PFSK-1 (cell line): ENCODE measurements around the gene EEF1AKMT4.

Source experiments
- FOXP2 ChIP-seq: optimal IDR thresholded peaks from 2 replicates; pipeline ENCODE3; 2011; ENCODE audit warnings: borderline replicate concordance, control low read depth, inconsistent platforms; ENCODE audit not compliant: insufficient read depth; ENCODE audit errors: extremely low read length, extremely low read depth
- POLR2AphosphoS5 ChIP-seq: IDR thresholded peaks from 2 replicates; pipeline ENCODE4 v1.6.1; 2012; ENCODE audit warnings: low read depth, mild to moderate bottlenecking, control low read depth, low read length, moderate library complexity
- SIN3A ChIP-seq: IDR thresholded peaks from 2 replicates; pipeline ENCODE4 v1.6.1; 2012; ENCODE audit warnings: mild to moderate bottlenecking, low read length, moderate library complexity, borderline replicate concordance; ENCODE audit not compliant: insufficient read depth
- TAF1 ChIP-seq: IDR thresholded peaks from 2 replicates; pipeline ENCODE4 v1.6.1; 2012; ENCODE audit warnings: low read length, control low read depth, borderline replicate concordance; ENCODE audit not compliant: insufficient read depth
- TF ChIP-seq, protein P1 (sequence below), 2 experiments: IDR thresholded peaks; 2 replicates each; pipeline versions ENCODE4 v1.6.1 to v1.8.0; 2011 to 2012; ENCODE audit warnings: low read depth in 2 of 2, low read length in 2 of 2, control low read depth in 1 of 2, inconsistent platforms in 1 of 2, mild to moderate bottlenecking in 1 of 2, moderate library complexity in 1 of 2; ENCODE audit not compliant: insufficient read depth in 1 of 2

The EEF1AKMT4 gene

DNA sequence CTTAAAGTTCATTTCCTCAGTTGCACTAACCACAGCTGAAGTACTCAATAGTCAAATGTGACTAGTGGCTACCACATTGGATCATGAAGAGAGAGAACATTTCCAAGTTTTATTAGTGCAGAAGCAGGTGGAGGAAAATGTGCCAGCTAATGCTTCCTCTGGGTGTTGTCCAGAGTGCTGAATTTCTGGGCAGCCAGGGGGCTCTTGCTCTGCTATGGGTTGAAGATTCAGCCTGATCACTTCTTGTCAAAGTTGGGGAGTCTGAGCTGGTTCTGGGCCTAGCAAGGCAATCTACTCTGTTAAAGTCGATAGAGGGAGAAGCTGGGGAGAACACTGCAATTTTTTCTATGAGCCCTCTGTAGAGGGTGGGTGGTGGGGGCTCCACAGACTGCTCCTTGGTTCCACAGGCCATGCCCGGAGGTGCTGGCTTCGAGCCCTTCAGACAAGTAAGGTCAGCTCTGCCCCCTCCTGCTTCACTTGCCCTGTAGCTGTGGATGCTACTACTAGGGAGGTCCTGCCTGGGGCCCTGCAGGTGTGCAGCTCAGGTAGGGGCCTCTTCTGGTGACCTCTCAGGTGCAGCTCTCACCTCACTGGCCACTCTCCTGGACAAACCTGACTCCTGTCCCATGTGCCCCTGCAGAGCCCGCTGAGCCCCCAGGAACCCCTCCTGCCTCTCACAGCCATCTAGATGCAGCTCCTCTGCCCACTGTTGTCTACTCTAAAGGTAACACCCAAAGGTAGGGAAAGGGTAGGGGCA lies 8.9 kb upstream of the EEF1AKMT4 start:
- TF ChIP-seq, protein P1, sequence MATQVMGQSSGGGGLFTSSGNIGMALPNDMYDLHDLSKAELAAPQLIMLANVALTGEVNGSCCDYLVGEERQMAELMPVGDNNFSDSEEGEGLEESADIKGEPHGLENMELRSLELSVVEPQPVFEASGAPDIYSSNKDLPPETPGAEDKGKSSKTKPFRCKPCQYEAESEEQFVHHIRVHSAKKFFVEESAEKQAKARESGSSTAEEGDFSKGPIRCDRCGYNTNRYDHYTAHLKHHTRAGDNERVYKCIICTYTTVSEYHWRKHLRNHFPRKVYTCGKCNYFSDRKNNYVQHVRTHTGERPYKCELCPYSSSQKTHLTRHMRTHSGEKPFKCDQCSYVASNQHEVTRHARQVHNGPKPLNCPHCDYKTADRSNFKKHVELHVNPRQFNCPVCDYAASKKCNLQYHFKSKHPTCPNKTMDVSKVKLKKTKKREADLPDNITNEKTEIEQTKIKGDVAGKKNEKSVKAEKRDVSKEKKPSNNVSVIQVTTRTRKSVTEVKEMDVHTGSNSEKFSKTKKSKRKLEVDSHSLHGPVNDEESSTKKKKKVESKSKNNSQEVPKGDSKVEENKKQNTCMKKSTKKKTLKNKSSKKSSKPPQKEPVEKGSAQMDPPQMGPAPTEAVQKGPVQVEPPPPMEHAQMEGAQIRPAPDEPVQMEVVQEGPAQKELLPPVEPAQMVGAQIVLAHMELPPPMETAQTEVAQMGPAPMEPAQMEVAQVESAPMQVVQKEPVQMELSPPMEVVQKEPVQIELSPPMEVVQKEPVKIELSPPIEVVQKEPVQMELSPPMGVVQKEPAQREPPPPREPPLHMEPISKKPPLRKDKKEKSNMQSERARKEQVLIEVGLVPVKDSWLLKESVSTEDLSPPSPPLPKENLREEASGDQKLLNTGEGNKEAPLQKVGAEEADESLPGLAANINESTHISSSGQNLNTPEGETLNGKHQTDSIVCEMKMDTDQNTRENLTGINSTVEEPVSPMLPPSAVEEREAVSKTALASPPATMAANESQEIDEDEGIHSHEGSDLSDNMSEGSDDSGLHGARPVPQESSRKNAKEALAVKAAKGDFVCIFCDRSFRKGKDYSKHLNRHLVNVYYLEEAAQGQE (IDR thresholded peaks at IDR 0.05; ENCODE audit: insufficient read depth in 1 of 2, low read depth in 2 of 2, low read length in 2 of 2): peak; percentile 86 to 95
- no peak for TF ChIP-seq POLR2AphosphoS5

DNA sequence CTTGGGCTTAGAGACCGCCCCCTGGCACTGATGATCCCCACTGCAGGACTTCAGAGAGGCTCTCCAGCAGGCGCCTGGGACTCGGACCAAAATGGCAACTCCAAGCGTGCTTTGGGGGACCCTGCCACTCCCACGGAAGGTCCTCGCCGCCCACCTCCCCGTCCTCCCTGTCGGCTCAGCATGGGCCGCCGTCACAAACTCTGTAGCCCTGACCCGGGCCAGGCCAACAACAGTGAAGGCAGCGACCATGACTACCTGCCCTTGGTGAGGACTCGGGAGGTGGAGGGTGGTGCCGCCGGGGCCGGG lies 8.4 kb upstream of the EEF1AKMT4 start:
- TF ChIP-seq TAF1 (no peak), SIN3A (no peak), POLR2AphosphoS5 (no peak), FOXP2 (no peak)
- TF ChIP-seq, protein P1 (IDR thresholded peaks at IDR 0.05; ENCODE audit: insufficient read depth in 1 of 2, low read depth in 2 of 2, low read length in 2 of 2): no peak

DNA sequence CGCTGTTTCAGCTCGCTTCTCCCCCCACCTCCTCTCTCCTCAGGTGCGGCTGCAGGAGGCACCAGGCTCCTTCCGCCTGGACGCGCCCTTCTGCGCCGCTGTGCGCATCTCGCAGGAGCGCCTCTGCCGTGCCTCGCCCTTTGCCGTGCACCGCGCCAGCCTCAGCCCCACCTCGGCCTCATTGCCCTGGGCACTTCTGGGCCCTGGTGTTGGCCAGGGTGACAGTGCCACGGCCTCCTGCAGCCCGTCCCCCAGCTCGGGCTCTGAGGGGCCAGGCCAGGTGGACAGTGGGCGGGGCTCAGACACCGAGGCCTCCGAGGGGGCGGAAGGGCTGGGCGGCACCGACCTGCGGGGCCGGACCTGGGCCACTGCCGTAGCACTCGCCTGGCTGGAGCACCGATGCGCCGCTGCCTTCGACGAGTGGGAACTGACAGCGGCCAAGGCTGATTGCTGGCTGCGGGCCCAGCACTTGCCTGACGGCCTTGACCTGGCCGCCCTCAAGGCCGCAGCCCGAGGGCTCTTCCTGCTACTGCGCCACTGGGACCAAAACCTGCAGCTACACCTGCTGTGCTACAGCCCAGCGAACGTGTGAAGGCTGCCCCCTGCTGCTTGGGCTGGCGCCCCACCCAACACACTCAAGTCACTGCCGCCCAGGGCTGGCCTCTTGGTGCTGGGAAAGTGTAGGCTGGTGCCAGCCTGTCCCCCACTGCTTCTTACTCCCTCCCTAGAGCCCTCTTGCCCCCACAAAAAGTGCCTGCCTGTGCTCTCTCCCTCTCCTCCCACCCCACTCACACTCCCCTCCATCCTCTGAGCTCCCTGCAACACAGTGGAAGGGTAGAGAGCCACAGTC lies 7.8 kb upstream of the EEF1AKMT4 start:
- TF ChIP-seq TAF1 (no peak), FOXP2 (no peak)
- TF ChIP-seq, protein P1 (IDR thresholded peaks at IDR 0.05; ENCODE audit: insufficient read depth in 1 of 2, low read depth in 2 of 2, low read length in 2 of 2): no peak

DNA sequence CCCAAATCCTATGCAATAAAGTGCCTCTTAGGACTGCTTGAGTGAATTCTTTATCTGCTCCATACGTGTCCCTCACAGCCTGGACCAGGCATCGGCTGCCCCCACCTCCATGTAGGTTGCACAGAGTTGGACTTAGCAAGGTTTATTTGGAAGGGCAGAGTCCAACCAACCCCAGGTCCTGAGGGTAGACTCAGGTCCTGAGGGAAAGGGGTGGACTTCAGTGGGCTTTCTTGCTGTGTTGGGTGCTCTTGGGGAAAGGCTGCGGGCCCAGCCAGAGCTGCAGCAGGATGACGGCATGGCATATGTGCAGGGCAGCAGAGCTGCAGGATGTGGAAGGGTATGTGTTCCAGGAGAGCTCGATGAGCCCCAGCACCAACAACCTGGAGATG lies 7.2 kb upstream of the EEF1AKMT4 start:
- TF ChIP-seq SIN3A (no peak), TAF1 (no peak), FOXP2 (no peak), POLR2AphosphoS5 (no peak)
- TF ChIP-seq, protein P1 (IDR thresholded peaks at IDR 0.05; ENCODE audit: insufficient read depth in 1 of 2, low read depth in 2 of 2, low read length in 2 of 2): no peak
